GM23338 (cell line): Measurements from ENCODE around the gene CFAP410.

Experiments
- CREB1 ChIP-seq: fragments of 250-450 bp; sonication (Bioruptor Pico); IDR thresholded peaks from 2 replicates; pipeline ENCODE4 v1.5.0; 2020; ENCODE audit warnings: low read depth, mild to moderate bottlenecking, moderate library complexity
- CTCF ChIP-seq, 2 experiments: fragments of 200-600 bp in 1 of 2; sonication (generic) in 1 of 2; conservative IDR thresholded peaks; 2 replicates each; pipeline versions ENCODE4 v1.5.1 to v1.6.1; 2016 to 2017; ENCODE audit warnings: antibody characterized with exemption in 2 of 2, low read depth in 2 of 2, mild to moderate bottlenecking in 2 of 2, moderate library complexity in 1 of 2
- EZH2 ChIP-seq: fragments of 200-600 bp; sonication (generic); IDR thresholded peaks from one replicate; pipeline ENCODE4 v1.8.0; 2017; ENCODE audit warnings: antibody characterized with exemption, mild to moderate bottlenecking, low read depth; ENCODE audit not compliant: unreplicated experiment
- EZH2phosphoT487 ChIP-seq: fragments of 200-600 bp; sonication (generic); IDR thresholded peaks from one replicate; pipeline ENCODE4 v1.8.1; 2018; ENCODE audit warnings: antibody characterized with exemption; ENCODE audit not compliant: unreplicated experiment
- POLR2AphosphoS5 ChIP-seq: IDR thresholded peaks from 2 replicates; pipeline ENCODE4 v1.6.1; 2016; ENCODE audit warnings: antibody characterized with exemption, low read depth
- TF ChIP-seq, protein P1 (sequence below): IDR thresholded peaks from one replicate; pipeline ENCODE4 v1.6.1; 2018; ENCODE audit warnings: antibody characterized with exemption; ENCODE audit not compliant: unreplicated experiment

GRCh38 chr21:44332965-44333364, 6.2 kb downstream of the CFAP410 start:
- TF ChIP-seq CTCF (conservative IDR thresholded peaks at IDR 0.05; ENCODE audit: low read depth in 2 of 2) (no peak), CREB1 (no peak), EZH2phosphoT487 (no peak), EZH2 (no peak), POLR2AphosphoS5 (no peak)
- TF ChIP-seq, protein P1, sequence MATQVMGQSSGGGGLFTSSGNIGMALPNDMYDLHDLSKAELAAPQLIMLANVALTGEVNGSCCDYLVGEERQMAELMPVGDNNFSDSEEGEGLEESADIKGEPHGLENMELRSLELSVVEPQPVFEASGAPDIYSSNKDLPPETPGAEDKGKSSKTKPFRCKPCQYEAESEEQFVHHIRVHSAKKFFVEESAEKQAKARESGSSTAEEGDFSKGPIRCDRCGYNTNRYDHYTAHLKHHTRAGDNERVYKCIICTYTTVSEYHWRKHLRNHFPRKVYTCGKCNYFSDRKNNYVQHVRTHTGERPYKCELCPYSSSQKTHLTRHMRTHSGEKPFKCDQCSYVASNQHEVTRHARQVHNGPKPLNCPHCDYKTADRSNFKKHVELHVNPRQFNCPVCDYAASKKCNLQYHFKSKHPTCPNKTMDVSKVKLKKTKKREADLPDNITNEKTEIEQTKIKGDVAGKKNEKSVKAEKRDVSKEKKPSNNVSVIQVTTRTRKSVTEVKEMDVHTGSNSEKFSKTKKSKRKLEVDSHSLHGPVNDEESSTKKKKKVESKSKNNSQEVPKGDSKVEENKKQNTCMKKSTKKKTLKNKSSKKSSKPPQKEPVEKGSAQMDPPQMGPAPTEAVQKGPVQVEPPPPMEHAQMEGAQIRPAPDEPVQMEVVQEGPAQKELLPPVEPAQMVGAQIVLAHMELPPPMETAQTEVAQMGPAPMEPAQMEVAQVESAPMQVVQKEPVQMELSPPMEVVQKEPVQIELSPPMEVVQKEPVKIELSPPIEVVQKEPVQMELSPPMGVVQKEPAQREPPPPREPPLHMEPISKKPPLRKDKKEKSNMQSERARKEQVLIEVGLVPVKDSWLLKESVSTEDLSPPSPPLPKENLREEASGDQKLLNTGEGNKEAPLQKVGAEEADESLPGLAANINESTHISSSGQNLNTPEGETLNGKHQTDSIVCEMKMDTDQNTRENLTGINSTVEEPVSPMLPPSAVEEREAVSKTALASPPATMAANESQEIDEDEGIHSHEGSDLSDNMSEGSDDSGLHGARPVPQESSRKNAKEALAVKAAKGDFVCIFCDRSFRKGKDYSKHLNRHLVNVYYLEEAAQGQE = no peak
